B cell (primary cell): ENCODE data around the gene HABP2.

Experiments
- CTCF ChIP-seq: fragments of 200-600 bp; IDR thresholded peaks from one replicate; pipeline ENCODE4 v1.8.0; 2022; ENCODE audit warnings: antibody characterized with exemption, mild to moderate bottlenecking
- EZH2 ChIP-seq: IDR thresholded peaks from 2 replicates; pipeline ENCODE4 v1.6.1; 2012; ENCODE audit warnings: borderline replicate concordance, low read depth, mild to moderate bottlenecking, moderate library complexity, low read length; ENCODE audit not compliant: insufficient read depth, poor library complexity, severe bottlenecking

GRCh38 chr10:113590581-113590980 is 37.7 kb downstream of the HABP2 start:
- TF ChIP-seq CTCF (no peak), EZH2 (no peak)
